ENCODE measurements around the gene TMEM132D. TPM values are rescaled to one million over a fixed set of nuclear protein-coding genes. Genes with fewer than 3 reads are reported as not detected.

Gene TMEM132D
- total RNA-seq, 1 experiment from 2014 or later, result not detected

DNA sequence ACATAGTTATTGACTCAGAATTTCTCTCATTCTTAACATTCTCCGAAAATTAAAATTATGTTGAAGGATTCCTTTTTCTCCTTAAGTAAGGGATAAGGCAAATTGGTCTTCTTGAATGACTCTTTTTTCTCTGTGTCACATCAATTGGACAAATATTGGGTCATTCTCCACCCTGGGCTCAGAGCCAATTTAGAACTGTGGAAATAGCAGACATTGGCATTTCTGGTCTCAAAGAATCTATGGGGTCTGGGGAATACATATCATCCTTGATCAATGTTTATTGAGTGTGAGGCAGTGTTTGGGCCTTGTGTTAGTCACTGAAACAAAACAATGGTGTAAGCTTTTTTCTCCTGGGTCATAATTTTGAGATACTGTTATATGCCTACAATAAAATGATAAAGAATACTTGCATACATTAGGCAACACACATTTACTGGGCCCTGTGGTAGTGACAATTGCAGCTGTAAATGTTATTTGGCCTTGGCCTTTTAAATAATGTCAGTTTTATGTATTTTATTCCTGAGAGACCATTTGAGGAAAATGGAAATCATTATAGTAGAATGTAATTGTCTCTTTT, 414.6 kb downstream of the TMEM132D start:
- intact Hi-C loops (cut with micrococcal nuclease; ENCODE audit: unreplicated experiment), result no loop called here
- no peak for ATAC-seq
- no TSS peak for BruUV-seq (replicated peaks)
- H3K4me3 ChIP-seq (ENCODE audit: low read depth in 2 of 2, low read length in 2 of 2), result no peak overlapping the region
- no peaks in the 10 kb centered on the region for H3K9me3 ChIP-seq (ENCODE audit: control insufficient read depth, insufficient read depth, low read depth, low read length)
- in situ Hi-C loops (cut with HindIII; ENCODE audit: low pct_unique_long_range_greater_than_20kb, low sequenced_read_pairs), result no loop called here
- H3K27ac ChIP-seq (ENCODE audit: low read length), result no peak overlapping the region
- POLR2A ChIA-PET, result no interaction called here
- no peak for TF ChIP-seq TCF7L2 (IDR thresholded peaks at IDR 0.05; ENCODE audit: low read depth, low read length)
- TF ChIP-seq SIN3A (IDR thresholded peaks at IDR 0.05; ENCODE audit: borderline replicate concordance, insufficient read depth, low read depth, low read length), result no peak
- TF ChIP-seq, protein P1, sequence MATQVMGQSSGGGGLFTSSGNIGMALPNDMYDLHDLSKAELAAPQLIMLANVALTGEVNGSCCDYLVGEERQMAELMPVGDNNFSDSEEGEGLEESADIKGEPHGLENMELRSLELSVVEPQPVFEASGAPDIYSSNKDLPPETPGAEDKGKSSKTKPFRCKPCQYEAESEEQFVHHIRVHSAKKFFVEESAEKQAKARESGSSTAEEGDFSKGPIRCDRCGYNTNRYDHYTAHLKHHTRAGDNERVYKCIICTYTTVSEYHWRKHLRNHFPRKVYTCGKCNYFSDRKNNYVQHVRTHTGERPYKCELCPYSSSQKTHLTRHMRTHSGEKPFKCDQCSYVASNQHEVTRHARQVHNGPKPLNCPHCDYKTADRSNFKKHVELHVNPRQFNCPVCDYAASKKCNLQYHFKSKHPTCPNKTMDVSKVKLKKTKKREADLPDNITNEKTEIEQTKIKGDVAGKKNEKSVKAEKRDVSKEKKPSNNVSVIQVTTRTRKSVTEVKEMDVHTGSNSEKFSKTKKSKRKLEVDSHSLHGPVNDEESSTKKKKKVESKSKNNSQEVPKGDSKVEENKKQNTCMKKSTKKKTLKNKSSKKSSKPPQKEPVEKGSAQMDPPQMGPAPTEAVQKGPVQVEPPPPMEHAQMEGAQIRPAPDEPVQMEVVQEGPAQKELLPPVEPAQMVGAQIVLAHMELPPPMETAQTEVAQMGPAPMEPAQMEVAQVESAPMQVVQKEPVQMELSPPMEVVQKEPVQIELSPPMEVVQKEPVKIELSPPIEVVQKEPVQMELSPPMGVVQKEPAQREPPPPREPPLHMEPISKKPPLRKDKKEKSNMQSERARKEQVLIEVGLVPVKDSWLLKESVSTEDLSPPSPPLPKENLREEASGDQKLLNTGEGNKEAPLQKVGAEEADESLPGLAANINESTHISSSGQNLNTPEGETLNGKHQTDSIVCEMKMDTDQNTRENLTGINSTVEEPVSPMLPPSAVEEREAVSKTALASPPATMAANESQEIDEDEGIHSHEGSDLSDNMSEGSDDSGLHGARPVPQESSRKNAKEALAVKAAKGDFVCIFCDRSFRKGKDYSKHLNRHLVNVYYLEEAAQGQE (IDR thresholded peaks at IDR 0.05; ENCODE audit: insufficient read depth in 1 of 2, low read depth in 2 of 2, low read length in 1 of 2), result no peak
- TF ChIP-seq, protein P2, sequence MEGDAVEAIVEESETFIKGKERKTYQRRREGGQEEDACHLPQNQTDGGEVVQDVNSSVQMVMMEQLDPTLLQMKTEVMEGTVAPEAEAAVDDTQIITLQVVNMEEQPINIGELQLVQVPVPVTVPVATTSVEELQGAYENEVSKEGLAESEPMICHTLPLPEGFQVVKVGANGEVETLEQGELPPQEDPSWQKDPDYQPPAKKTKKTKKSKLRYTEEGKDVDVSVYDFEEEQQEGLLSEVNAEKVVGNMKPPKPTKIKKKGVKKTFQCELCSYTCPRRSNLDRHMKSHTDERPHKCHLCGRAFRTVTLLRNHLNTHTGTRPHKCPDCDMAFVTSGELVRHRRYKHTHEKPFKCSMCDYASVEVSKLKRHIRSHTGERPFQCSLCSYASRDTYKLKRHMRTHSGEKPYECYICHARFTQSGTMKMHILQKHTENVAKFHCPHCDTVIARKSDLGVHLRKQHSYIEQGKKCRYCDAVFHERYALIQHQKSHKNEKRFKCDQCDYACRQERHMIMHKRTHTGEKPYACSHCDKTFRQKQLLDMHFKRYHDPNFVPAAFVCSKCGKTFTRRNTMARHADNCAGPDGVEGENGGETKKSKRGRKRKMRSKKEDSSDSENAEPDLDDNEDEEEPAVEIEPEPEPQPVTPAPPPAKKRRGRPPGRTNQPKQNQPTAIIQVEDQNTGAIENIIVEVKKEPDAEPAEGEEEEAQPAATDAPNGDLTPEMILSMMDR (IDR thresholded peaks at IDR 0.05), result no peak
- CTCF ChIA-PET, result no interaction called here
- DNase-seq (ENCODE audit: low read depth, low spot score), result no peak
- no peaks in the 10 kb centered on the region for H3K36me3 ChIP-seq (ENCODE audit: control insufficient read depth, insufficient read depth, low read length)
- no peaks in the 10 kb centered on the region for H3K27me3 ChIP-seq (ENCODE audit: control insufficient read depth, insufficient read depth, low read length)
- H3K4me1 ChIP-seq (ENCODE audit: control insufficient read depth, insufficient read depth, low read length), result no peaks in the 10 kb centered on the region

DNA sequence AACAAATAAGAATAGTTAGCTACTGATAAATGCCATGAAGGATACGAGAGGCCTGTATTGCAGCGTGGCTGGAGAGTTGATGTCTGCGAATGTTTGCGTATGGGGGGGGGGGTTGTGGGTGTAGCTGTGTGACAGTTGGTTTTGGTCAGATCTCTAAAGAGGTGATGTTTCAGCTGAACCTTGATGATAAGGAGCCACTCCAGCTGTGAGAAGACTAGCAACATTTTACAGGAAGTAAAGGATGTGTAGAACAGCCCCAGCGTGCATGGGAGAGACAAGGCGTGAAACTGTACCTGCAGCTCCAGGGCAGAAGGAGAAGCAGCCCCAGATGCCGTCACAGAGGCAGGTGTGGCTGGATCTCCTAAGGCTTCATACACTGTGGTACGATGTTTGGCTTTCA, 416.9 kb downstream of the TMEM132D start:
- Histone ChIP-seq H3K4me3 (ENCODE audit: low read depth in 2 of 2, low read length in 2 of 2) (no peak overlapping the region), H3K27me3 (ENCODE audit: control insufficient read depth, insufficient read depth, low read length) (no peaks in the 10 kb centered on the region), H3K4me1 (ENCODE audit: control insufficient read depth, insufficient read depth, low read length) (no peaks in the 10 kb centered on the region), H3K9me3 (ENCODE audit: control insufficient read depth, insufficient read depth, low read depth, low read length) (no peaks in the 10 kb centered on the region), H3K27ac (ENCODE audit: low read length) (no peak overlapping the region), H3K36me3 (ENCODE audit: control insufficient read depth, insufficient read depth, low read length) (no peaks in the 10 kb centered on the region)
- intact Hi-C loops (cut with micrococcal nuclease; ENCODE audit: unreplicated experiment) (no loop called here), in situ Hi-C loops (cut with HindIII; ENCODE audit: low pct_unique_long_range_greater_than_20kb, low sequenced_read_pairs) (no loop called here)
- TF ChIP-seq TCF7L2 (IDR thresholded peaks at IDR 0.05; ENCODE audit: low read depth, low read length) (no peak), SIN3A (IDR thresholded peaks at IDR 0.05; ENCODE audit: borderline replicate concordance, insufficient read depth, low read depth, low read length) (no peak), POLR2AphosphoS5 (IDR thresholded peaks at IDR 0.05; ENCODE audit: low read depth, low read length) (no peak)
- TF ChIP-seq, protein P1 (IDR thresholded peaks at IDR 0.05; ENCODE audit: insufficient read depth in 1 of 2, low read depth in 2 of 2, low read length in 1 of 2), result no peak
- TF ChIP-seq, protein P2 (IDR thresholded peaks at IDR 0.05), result no peak
- CTCF ChIA-PET, result no interaction called here
- POLR2A ChIA-PET, result no interaction called here
- ATAC-seq (no peak), DNase-seq (ENCODE audit: low read depth, low spot score) (no peak)
- no TSS peak for BruUV-seq (replicated peaks)
